Measurements from ENCODE around the gene HIVEP1.
"Not testable (repeated sequence)": the region's sequence is repeated elsewhere in the genome, so short reads cannot be mapped to it uniquely, and the experiment has no call there.

The HIVEP1 gene

DNA sequence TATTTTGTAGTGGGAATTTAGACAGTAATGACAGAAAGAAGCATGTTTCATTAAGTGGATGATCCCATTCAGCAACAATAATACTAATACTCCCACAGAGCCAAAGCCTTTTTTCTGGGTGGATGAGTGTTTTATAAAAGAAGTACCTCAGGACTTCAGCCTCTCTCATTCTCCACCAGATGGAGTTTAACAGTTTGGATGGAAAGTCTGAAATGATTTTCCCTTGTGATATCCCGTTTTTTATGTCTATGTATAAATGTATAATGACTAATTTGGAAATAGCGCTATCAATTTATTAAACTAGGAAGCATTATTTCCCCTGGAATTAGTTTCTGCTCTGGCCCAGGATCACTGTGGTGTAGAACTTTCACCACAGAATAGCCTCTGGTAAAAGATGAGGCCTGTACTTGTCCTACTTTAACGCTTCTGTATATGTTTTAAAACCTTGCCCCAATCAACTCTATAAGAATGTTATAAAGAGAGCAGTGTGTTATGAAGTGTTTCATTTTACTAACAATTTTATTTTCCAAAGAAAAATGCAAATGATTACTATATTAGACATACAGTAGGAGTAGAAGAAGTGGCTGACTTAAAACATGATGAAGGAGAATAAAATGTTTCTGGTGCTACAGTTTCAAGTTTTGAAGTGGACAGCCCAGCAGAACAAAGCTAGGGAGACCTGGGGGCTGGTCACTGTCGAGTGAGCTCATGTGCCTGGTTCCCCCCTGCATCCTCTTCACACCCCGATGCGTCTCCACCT is 135.6 kb downstream of the HIVEP1 start:
- Mint-ChIP-seq H3K27ac (peak overlapping the region in 1 of 2 donors; percentile 46), H3K27me3 (no peaks in the 10 kb centered on the region), H3K36me3 (ENCODE audit: insufficient read depth) (peaks cover 2% of the 10 kb centered on the region), H3K9me3 (no peaks in the 10 kb centered on the region), H3K4me3 (no peak overlapping the region), H3K4me1 (ENCODE audit: low read depth in 2 of 2) (peaks cover 0 to 2% of the 10 kb centered on the region in 2 donors)
- no peak for ATAC-seq (replicated peaks)
- DNase-seq, result no peak

DNA sequence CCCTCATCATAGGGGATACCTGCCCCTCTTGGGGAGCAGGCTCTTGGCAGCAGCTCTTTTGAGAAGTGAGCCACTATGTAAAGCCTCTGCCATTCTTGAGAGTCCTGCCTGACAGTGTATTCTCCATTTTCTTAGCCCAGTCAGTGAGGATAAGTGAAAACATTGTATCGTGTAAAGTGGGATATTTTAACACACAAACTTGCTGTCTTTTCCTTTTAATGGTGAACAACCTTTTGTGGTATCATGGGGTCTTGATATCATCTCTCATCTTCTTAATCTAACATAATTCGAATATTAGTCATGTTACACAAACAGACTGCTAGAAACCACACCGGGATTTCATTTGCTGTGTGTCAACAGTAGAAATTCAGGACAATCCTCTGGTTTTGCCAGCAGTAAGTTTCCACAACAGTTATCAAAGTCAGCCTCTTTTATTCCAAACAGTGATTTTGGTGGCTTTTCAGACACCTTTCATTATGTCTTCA is 136.2 kb downstream of the HIVEP1 start:
- H3K36me3 Mint-ChIP-seq (ENCODE audit: insufficient read depth), result peaks cover 2% of the 10 kb centered on the region
- DNase-seq (no peak), ATAC-seq (replicated peaks) (no peak)
- no peaks in the 10 kb centered on the region for H3K27me3 Mint-ChIP-seq
- peak overlapping the region; percentile 46 to 56 for H3K27ac Mint-ChIP-seq
- peaks cover 0 to 2% of the 10 kb centered on the region in 2 donors for H3K4me1 Mint-ChIP-seq (ENCODE audit: low read depth in 2 of 2)
- no peaks in the 10 kb centered on the region for H3K9me3 Mint-ChIP-seq
- H3K4me3 Mint-ChIP-seq, result no peak overlapping the region

DNA sequence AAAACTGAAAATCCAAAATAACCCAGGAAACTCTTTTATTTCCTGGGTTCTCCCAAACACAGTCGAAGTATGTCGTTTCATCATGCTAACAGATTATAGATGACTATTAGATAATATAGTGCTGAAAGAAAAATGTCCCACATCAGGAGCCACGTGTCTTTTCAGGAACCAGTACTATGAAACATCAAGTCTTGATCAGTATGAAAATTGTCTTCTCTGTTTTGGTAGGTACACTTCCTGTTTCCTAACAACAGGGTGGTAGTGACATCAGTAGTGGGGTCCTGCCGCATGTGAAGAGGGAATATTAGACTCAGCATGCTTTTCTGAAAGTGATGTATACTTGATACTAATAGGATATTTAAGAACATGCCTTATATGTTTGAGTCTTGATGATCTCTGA is 136.7 kb downstream of the HIVEP1 start:
- Mint-ChIP-seq H3K36me3 (ENCODE audit: insufficient read depth) (peaks cover 2% of the 10 kb centered on the region), H3K27ac (peak overlapping the region; percentile 46 to 56), H3K4me3 (no peak overlapping the region), H3K27me3 (no peaks in the 10 kb centered on the region), H3K9me3 (no peaks in the 10 kb centered on the region), H3K4me1 (ENCODE audit: low read depth in 2 of 2) (peaks cover 0 to 4% of the 10 kb centered on the region in 2 donors)
- DNase-seq (no peak), ATAC-seq (replicated peaks) (no peak)

DNA sequence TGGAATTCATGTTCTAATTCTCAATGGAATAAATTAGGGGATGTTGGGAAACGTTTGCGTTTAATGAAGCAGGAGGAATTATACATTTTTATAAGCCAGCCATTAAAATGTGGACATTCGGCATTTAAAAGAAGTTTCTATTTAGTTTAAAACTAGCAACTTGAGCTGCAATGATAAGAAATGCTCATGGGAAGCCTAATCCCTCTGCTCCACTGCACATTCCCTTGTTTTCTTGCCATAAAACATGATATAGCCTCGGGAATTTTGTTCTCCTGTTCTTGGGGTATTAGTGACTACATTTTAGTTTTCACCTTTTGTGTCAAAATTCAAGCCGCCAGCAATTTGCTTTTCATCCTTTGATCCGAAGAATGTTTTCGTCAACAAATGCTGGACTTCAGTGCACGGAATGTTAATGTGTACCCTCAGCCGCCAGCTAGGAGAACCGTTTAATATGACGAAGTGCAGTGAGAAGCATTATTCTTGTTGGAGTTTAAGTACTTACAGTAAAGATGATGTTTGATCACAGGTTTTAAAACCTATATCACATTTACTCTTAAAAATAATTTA is 137.9 kb downstream of the HIVEP1 start:
- Mint-ChIP-seq H3K4me1 (ENCODE audit: low read depth in 2 of 2) (peaks cover 0 to 4% of the 10 kb centered on the region in 2 donors), H3K27me3 (no peaks in the 10 kb centered on the region), H3K27ac (no peak overlapping the region), H3K4me3 (no peak overlapping the region), H3K36me3 (ENCODE audit: insufficient read depth) (peaks cover 2% of the 10 kb centered on the region), H3K9me3 (no peaks in the 10 kb centered on the region)
- DNase-seq (no peak), ATAC-seq (replicated peaks) (no peak)

DNA sequence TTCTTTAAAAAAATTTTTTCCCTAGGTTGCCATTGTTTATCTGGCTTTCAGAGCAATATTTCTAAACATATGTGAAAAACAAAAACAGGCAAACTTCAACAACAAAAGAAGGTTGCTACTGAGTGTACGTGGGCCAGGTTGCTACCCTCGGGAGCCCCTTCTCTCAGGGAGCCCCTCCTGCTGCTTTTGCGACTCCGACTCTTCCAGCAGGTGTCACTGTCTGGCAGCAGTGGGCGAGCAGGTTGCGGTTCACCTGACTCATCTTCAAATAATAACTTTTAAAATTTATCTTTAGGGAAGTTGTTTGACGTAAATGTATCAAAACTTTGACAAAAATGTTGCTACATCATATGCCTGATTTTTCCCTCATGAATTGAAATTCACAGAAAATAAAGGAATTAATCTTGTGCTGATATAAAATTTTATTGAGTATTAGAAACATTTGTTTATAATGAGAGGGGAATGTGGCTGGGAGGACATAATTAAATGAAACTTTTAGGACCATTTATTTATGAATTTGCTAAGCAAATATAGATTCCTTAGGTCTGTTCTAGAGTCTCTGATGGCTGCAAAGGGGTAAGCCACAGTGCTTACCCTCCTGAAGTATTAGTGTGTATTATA is 138.8 kb downstream of the HIVEP1 start:
- Mint-ChIP-seq H3K36me3 (ENCODE audit: insufficient read depth) (peaks cover 2% of the 10 kb centered on the region), H3K4me3 (no peak overlapping the region), H3K27me3 (no peaks in the 10 kb centered on the region), H3K27ac (no peak overlapping the region), H3K9me3 (no peaks in the 10 kb centered on the region), H3K4me1 (ENCODE audit: low read depth in 2 of 2) (peaks cover 0 to 4% of the 10 kb centered on the region in 2 donors)
- DNase-seq (peak in 1 of 3 experiments; percentile 13), ATAC-seq (replicated peaks) (no peak)

DNA sequence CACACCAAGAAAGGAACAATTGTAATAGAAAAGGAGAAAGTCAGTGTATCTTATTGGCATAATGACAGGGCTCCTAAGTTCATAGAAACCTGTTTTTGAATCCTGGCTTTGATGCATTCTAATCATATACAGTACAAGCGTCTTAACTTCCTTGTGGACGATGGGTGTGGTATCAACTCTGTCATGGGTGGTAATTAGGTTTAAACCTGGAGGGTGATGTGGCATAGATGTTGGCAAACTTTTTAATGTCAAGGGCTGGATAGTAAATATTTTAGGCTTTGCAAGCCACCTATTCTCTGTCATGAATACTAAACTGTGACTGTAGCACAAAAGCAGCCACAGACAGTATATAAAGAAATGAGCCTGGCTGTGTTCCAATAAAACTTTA is 139.3 kb downstream of the HIVEP1 start:
- H3K4me3 Mint-ChIP-seq, result no peak overlapping the region
- ATAC-seq (replicated peaks) (no peak), DNase-seq (no peak)
- H3K9me3 Mint-ChIP-seq, result no peaks in the 10 kb centered on the region
- peaks cover 0 to 4% of the 10 kb centered on the region in 2 donors for H3K4me1 Mint-ChIP-seq (ENCODE audit: low read depth in 2 of 2)
- H3K27me3 Mint-ChIP-seq, result no peaks in the 10 kb centered on the region
- peaks cover 2% of the 10 kb centered on the region for H3K36me3 Mint-ChIP-seq (ENCODE audit: insufficient read depth)
- no peak overlapping the region for H3K27ac Mint-ChIP-seq

DNA sequence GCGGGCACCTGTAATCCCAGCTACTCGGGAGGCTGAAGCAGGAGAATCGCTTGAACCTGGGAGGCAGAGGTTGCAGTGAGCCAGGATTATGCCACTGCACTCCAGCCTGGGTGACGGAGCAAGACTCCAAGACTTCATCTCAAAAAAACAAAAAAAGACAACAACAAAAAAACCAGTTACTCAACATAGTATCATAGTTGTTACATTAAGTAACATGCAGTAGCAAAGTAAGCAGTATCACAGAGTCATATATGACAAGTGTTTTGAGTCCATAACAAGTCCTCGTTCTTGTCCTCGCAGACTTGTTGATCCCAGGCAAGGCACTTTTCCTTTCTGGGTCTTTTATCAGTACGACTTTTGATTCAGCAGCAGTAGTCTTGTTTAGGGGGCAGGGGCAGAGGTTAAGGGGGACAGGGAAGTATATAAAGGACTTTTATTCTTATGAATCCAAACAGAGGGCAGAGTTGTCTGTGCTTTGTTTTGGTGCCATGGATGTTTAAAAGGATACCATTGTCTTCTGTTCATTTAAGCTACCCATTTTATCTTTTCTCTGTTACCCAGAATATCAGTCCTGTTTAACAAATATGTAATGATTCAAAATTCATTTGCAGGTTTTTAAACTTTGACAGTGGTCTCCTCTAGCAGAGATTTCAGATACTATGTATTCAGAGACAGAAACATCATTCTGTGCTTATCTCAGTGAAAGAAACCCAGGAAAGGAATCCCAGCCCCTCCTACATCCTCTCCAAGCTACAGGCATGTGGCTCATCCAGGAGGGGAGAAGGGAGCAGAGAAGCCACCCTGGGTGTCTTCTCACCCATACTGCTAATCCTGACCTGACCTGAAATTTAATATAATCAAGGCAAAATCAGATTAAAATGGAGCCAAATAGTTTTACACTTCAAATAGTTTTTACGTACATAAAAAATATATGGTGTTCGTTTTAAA is 140.2 kb downstream of the HIVEP1 start:
- Mint-ChIP-seq H3K27ac (no peak overlapping the region), H3K4me3 (no peak overlapping the region), H3K9me3 (no peaks in the 10 kb centered on the region), H3K27me3 (no peaks in the 10 kb centered on the region), H3K36me3 (ENCODE audit: insufficient read depth) (peaks cover 2% of the 10 kb centered on the region), H3K4me1 (ENCODE audit: low read depth in 2 of 2) (peaks cover 0 to 4% of the 10 kb centered on the region in 2 donors)
- ATAC-seq (replicated peaks) (no peak), DNase-seq (no peak)

DNA sequence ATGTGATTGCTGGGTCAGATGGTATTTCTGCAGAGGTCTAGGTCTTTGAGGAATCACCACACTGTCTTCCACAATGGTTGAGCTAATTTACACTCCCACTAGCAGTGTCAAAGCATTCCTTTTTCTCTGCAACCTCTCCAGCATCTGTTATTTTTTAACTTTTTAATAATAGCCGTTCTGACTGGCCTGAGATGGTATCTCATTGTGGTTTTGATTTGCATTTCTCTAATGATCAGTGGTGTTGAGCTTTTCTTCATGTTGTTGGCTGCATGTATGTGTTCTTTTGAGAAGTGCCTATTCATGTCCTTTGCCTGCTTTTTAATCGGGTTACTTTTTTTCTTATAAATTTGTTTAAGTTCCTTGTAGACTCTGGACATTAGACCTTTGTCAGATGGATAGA is 143.7 kb downstream of the HIVEP1 start:
- not testable (repeated sequence) for DNase-seq; H3K4me3 Mint-ChIP-seq; H3K27me3 Mint-ChIP-seq; H3K4me1 Mint-ChIP-seq (ENCODE audit: low read depth in 2 of 2); H3K36me3 Mint-ChIP-seq (ENCODE audit: insufficient read depth); H3K27ac Mint-ChIP-seq; ATAC-seq (replicated peaks); H3K9me3 Mint-ChIP-seq

DNA sequence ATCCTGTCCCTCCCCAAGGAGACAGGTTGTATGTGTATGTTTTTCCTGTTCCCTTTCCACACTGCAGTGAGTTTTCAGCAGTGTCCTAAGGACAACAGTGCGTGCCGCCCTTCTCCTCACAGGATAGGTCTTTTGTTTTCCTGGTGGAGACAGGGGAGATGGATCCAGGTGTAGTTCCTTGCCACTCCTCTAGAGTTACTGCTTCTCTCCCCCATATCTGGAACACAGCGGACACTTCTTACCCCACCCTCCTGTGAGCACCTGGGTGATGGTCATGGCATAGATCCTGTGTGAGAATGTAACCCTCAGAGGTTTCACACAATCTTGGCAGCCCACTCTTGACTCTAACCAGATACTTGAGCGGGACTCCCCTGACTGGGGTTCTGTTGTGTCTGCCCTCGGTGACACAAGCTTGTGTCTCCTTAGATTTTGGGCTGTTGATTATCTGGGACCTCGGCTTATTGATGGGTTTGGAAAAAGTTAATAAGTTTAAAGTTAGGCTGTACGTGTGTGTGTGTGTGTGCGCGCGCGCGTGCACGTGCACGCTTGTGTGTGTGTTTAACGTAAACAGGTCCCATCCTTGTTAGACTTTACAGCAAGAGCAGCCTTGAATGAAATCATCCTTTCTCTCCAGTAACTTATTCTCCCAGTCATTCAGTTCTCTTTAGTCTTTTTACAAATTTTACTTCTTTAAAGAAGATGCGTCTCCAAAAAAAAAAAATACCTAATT is 146.7 kb downstream of the HIVEP1 start:
- Mint-ChIP-seq H3K27ac (no peak overlapping the region), H3K9me3 (no peaks in the 10 kb centered on the region), H3K4me3 (no peak overlapping the region), H3K4me1 (ENCODE audit: low read depth in 2 of 2) (peaks cover 16 to 19% of the 10 kb centered on the region in 2 donors), H3K36me3 (ENCODE audit: insufficient read depth) (peaks cover 12% of the 10 kb centered on the region), H3K27me3 (no peaks in the 10 kb centered on the region)
- DNase-seq (no peak), ATAC-seq (replicated peaks) (no peak)

DNA sequence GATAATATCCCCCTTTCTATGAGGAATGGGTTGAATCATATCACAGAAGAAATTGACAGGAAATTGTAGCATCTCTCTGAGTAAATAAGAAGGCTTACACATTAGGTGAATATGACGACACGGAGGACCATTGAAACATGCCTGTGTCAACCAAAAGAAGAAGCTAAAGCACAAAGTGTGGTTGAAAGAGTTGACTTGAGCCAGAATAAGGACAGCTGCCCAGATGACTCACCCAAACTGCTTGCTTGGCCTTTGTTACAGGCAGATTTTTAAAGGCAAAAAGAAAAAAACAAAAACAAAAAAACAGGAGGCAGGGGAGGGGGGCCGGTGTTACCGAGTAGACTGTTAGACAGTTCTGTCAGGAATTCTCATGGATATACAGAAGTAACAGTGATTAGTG is 148.2 kb downstream of the HIVEP1 start:
- peaks cover 18% of the 10 kb centered on the region for H3K36me3 Mint-ChIP-seq (ENCODE audit: insufficient read depth)
- ATAC-seq (replicated peaks) (no peak), DNase-seq (no peak)
- no peak overlapping the region for H3K4me3 Mint-ChIP-seq
- H3K9me3 Mint-ChIP-seq, result no peaks in the 10 kb centered on the region
- no peaks in the 10 kb centered on the region for H3K27me3 Mint-ChIP-seq
- H3K4me1 Mint-ChIP-seq (ENCODE audit: low read depth in 2 of 2), result peaks cover 16 to 19% of the 10 kb centered on the region in 2 donors
- H3K27ac Mint-ChIP-seq, result peak overlapping the region in 1 of 2 donors; percentile 37

DNA sequence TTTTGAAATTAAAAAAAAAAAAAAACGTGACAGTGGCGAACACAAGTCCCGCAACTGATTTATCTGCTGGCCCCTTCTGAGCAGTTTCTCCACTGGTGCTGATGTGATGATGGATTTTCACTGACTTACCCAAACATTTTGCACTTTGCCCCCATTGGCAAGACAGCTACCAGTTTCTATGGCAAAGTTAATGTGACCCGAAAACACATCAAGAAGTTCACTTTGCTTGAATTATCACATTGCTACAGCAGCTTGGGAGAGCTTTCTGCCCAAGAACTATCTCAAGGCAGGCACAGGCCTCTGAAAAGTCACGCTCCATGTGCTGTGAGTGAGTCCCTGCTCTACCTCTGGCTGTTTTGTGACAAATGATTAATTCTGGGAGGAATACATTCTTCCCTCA is 150.1 kb downstream of the HIVEP1 start:
- Mint-ChIP-seq H3K27me3 (no peaks in the 10 kb centered on the region), H3K36me3 (ENCODE audit: insufficient read depth) (peaks cover 18% of the 10 kb centered on the region), H3K4me3 (no peak overlapping the region), H3K27ac (peak overlapping the region; percentile 11 to 74), H3K4me1 (ENCODE audit: low read depth in 2 of 2) (peaks cover 16 to 19% of the 10 kb centered on the region in 2 donors), H3K9me3 (no peaks in the 10 kb centered on the region)
- no peak for ATAC-seq (replicated peaks)
- DNase-seq, result no peak

DNA sequence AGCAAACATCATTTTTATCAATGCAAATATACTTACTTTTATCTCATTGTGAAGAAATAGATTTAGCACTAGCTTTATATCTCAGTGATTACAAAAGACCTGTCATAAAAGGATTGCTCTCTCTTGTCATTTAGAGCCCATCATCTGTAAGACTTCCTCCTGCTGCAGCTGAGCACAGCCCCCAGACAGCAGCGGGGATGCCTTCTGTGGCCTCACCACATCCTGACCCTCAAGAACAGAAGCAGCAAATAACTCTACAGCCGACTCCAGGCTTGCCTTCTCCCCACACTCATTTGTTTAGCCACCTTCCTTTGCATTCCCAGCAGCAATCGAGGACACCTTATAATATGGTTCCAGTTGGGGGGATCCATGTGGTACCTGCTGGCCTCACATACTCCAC is 151.0 kb downstream of the HIVEP1 start:
- peak overlapping the region; percentile 11 to 74 for H3K27ac Mint-ChIP-seq
- ATAC-seq (replicated peaks) (peak; percentile 99), DNase-seq (peak; percentile 11 to 33 (median 25))
- H3K4me3 Mint-ChIP-seq, result peak overlapping the region; percentile 9 to 16
- no peaks in the 10 kb centered on the region for H3K9me3 Mint-ChIP-seq
- H3K4me1 Mint-ChIP-seq (ENCODE audit: low read depth in 2 of 2), result peaks cover 16 to 17% of the 10 kb centered on the region in 2 donors
- H3K27me3 Mint-ChIP-seq, result no peaks in the 10 kb centered on the region
- peaks cover 18% of the 10 kb centered on the region for H3K36me3 Mint-ChIP-seq (ENCODE audit: insufficient read depth)
